ENCODE results near the gene KIR2DL1. TPM values are rescaled to one million over a fixed set of nuclear protein-coding genes. Genes with fewer than 3 reads are reported as not detected.
A peak's percentile ranks its signal among the peaks of the same experiment; 100 is the strongest.

Gene KIR2DL1
- total RNA-seq, 5 donors from 2014 or later (not counting 1 experiment from before 2014, with no cell fraction given), result 0.28 to 0.56 TPM; not detected in 3

- Mint-ChIP-seq H3K4me1 (peaks cover 11 to 20% (median 18%) of the 10 kb centered on the region in 3 donors), H3K36me3 (no peaks in the 10 kb centered on the region)
Measured at GRCh38 chr19:54791476-54791875, 21.9 kb downstream of the KIR2DL1 start.

DNA sequence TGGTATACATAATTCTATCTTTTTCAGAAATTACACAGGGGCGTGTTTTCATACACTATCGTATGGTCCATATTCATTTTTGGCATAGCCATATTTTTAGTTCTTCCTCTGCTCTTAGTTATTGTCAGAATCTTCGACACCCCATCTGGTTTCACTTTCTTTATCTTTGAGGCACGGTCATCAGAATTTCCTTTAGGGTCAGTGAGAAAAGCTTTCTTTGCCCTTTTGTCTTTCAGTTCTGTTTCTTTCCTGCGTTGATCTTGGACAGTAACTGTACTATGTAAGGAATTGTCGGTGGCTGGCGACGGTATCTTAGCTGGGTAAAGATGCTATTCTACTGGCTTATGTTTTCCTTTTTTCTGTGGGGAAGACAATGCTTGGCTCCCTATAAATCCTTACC is 23.2 kb downstream of the KIR2DL1 start:
- peak overlapping the region; percentile 21 to 38 for H3K4me3 ChIP-seq (ENCODE audit: control insufficient read depth in 1 of 2, extremely low read depth in 1 of 2, low read length in 1 of 2)
- ATAC-seq (replicated peaks in 1 of 4), result no peak
- Mint-ChIP-seq H3K27me3 (peaks cover 20 to 21% of the 10 kb centered on the region in 2 donors), H3K4me1 (peaks cover 11 to 20% (median 18%) of the 10 kb centered on the region in 3 donors), H3K36me3 (no peaks in the 10 kb centered on the region), H3K9me3 (no peaks in the 10 kb centered on the region), H3K27ac (peak overlapping the region; percentile 6 to 53), H3K4me3 (peak overlapping the region; percentile 71 to 78 (median 77))
- no peaks in the 10 kb centered on the region for H3K9me3 ChIP-seq
- no peaks in the 10 kb centered on the region for H3K4me1 ChIP-seq (ENCODE audit: control insufficient read depth in 1 of 2, extremely low read depth in 1 of 2, insufficient read depth in 2 of 2, low read length in 2 of 2)
- H3K27me3 ChIP-seq (replicated peaks in 1 of 2; ENCODE audit: control insufficient read depth in 2 of 2, extremely low read depth in 1 of 2, insufficient read depth in 2 of 2, low read length in 1 of 2), result peaks cover 0 to 6% of the 10 kb centered on the region in 2 experiments
- peak overlapping the region; percentile 36 for H3K27ac ChIP-seq (ENCODE audit: low read length)
- 53% methylated on average over 3 of the region's 8 CpGs for WGBS (ENCODE audit: insufficient coverage)
- no peaks in the 10 kb centered on the region for H3K36me3 ChIP-seq (ENCODE audit: control insufficient read depth in 2 of 2, extremely low read depth in 1 of 2, insufficient read depth in 1 of 2, low read length in 1 of 2)
- POLR2A ChIA-PET, result no interaction called here
- DNase-seq, result peak in 1 of 35 experiments; percentile 18
- CTCF ChIA-PET, result no interaction called here

More at GRCh38 chr19:54791476-54791875, 21.9 kb downstream of the KIR2DL1 start:
- ChIA-PET POLR2A (no interaction called here), CTCF (no interaction called here)
- no peaks in the 10 kb centered on the region for H3K36me3 ChIP-seq (ENCODE audit: control insufficient read depth in 2 of 2, extremely low read depth in 1 of 2, insufficient read depth in 1 of 2, low read length in 1 of 2)
- no peak overlapping the region for H3K4me3 Mint-ChIP-seq
- no peak overlapping the region for H3K27ac Mint-ChIP-seq
- H3K4me1 ChIP-seq (ENCODE audit: control insufficient read depth in 1 of 2, extremely low read depth in 1 of 2, insufficient read depth in 2 of 2, low read length in 2 of 2), result no peaks in the 10 kb centered on the region
- H3K9me3 Mint-ChIP-seq, result no peaks in the 10 kb centered on the region
- no peak overlapping the region for H3K4me3 ChIP-seq (ENCODE audit: control insufficient read depth in 1 of 2, extremely low read depth in 1 of 2, low read length in 1 of 2)
- no peak overlapping the region for H3K27ac ChIP-seq (ENCODE audit: low read length)
- no peak for DNase-seq
- ATAC-seq (replicated peaks in 1 of 4), result no peak
- H3K27me3 ChIP-seq (replicated peaks in 1 of 2; ENCODE audit: control insufficient read depth in 2 of 2, extremely low read depth in 1 of 2, insufficient read depth in 2 of 2, low read length in 1 of 2), result peaks cover 0 to 6% of the 10 kb centered on the region in 2 experiments
- H3K27me3 Mint-ChIP-seq, result peaks cover 14 to 20% of the 10 kb centered on the region in 2 donors
- 95% methylated on average over 4 of the region's 6 CpGs for WGBS (ENCODE audit: insufficient coverage)
- no peaks in the 10 kb centered on the region for H3K9me3 ChIP-seq

DNA sequence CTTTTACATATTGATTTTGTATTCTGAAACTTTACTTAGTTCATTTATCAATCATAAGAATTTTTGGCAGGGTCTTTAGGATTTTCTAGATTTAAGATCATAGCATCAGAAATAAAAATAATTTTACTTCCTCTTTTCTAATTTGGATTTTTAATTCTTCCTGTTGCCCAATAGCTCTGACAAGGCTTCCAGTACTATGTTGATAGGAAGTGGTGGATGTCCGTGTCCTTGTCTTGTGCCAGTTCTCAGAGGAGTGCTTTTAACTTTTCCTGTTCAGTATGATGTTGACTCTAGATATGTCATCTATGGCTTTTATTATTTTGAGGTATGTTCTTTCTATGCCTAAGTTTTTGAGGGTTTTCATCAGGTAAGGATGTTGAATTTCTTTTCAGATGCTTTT is 26.2 kb downstream of the KIR2DL1 start:
- ATAC-seq (replicated peaks in 1 of 4) (no peak), DNase-seq (no peak)
- H3K4me3 Mint-ChIP-seq, result no peak overlapping the region
- no peak overlapping the region for H3K4me3 ChIP-seq (ENCODE audit: control insufficient read depth in 1 of 2, extremely low read depth in 1 of 2, low read length in 1 of 2)
- peaks cover 11 to 20% (median 18%) of the 10 kb centered on the region in 3 donors for H3K4me1 Mint-ChIP-seq
- no peak overlapping the region for H3K27ac Mint-ChIP-seq
- CTCF ChIA-PET, result no interaction called here
- H3K9me3 Mint-ChIP-seq, result peaks cover 0 to 5% (median 5%) of the 10 kb centered on the region in 3 donors
- POLR2A ChIA-PET, result no interaction called here
- H3K4me1 ChIP-seq (ENCODE audit: control insufficient read depth in 1 of 2, extremely low read depth in 1 of 2, insufficient read depth in 2 of 2, low read length in 2 of 2), result no peaks in the 10 kb centered on the region
- peaks cover 26 to 28% of the 10 kb centered on the region in 2 donors for H3K27me3 Mint-ChIP-seq
- H3K9me3 ChIP-seq, result no peaks in the 10 kb centered on the region
- no peaks in the 10 kb centered on the region for H3K36me3 ChIP-seq (ENCODE audit: control insufficient read depth in 2 of 2, extremely low read depth in 1 of 2, insufficient read depth in 1 of 2, low read length in 1 of 2)
- H3K36me3 Mint-ChIP-seq, result no peaks in the 10 kb centered on the region
- WGBS (ENCODE audit: insufficient coverage), result no CpG with 5 or more reads among the region's 1 CpG
- H3K27ac ChIP-seq (ENCODE audit: low read length), result no peak overlapping the region
- peaks cover 0 to 6% of the 10 kb centered on the region in 2 experiments for H3K27me3 ChIP-seq (replicated peaks in 1 of 2; ENCODE audit: control insufficient read depth in 2 of 2, extremely low read depth in 1 of 2, insufficient read depth in 2 of 2, low read length in 1 of 2)

DNA sequence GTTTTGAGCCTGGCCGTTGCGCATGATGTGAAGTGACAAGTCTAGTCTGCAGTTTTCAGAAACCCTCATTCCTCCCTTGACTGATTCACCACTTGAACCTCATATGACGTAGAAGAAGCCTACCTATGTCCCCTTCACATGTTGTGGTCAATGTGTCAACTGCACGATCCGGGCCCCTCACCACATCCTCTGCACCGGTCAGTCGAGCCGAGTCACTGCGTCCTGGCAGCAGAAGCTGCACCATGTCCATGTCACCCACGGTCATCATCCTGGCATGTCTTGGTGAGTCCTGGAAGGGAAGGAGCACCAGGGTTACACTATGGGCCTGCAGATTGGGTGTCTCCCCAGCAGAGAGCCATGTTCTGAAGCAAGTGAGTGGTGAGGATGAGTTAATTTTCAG is 33.8 kb downstream of the KIR2DL1 start, which contains the start of gene KIR2DL4:
TSS of gene KIR2DL4 (plus strand) at position 201 of the 400 bp plus-strand sequence. CDS start at position 243, 42 bp downstream.
- Mint-ChIP-seq H3K9me3 (peaks cover 3 to 5% (median 5%) of the 10 kb centered on the region in 3 donors), H3K36me3 (no peaks in the 10 kb centered on the region), H3K27ac (no peak within 1 kb of the TSS), H3K27me3 (peaks cover 17 to 25% of the 10 kb centered on the region in 2 donors), H3K4me3 (no peak within 1 kb of the TSS), H3K4me1 (no peaks in the 10 kb centered on the region)
- Histone ChIP-seq H3K36me3 (ENCODE audit: control insufficient read depth in 2 of 2, extremely low read depth in 1 of 2, insufficient read depth in 1 of 2, low read length in 1 of 2) (no peaks in the 10 kb centered on the region), H3K27ac (ENCODE audit: low read length) (no peak within 1 kb of the TSS), H3K4me3 (ENCODE audit: control insufficient read depth in 1 of 2, extremely low read depth in 1 of 2, low read length in 1 of 2) (no peak within 1 kb of the TSS), H3K27me3 (replicated peaks in 1 of 2; ENCODE audit: control insufficient read depth in 2 of 2, extremely low read depth in 1 of 2, insufficient read depth in 2 of 2, low read length in 1 of 2) (peaks cover 0 to 12% of the 10 kb centered on the region in 2 experiments), H3K9me3 (no peaks in the 10 kb centered on the region), H3K4me1 (ENCODE audit: control insufficient read depth in 1 of 2, extremely low read depth in 1 of 2, insufficient read depth in 2 of 2, low read length in 2 of 2) (no peaks in the 10 kb centered on the region)
- ATAC-seq (replicated peaks in 1 of 4), result no peak
- 79% methylated on average over 3 of the region's 10 CpGs for WGBS (ENCODE audit: insufficient coverage)
- DNase-seq, result peak in 7 of 35 experiments; percentile 4 to 36 (median 14)
- ChIA-PET CTCF (no interaction called here), POLR2A (no interaction called here)

DNA sequence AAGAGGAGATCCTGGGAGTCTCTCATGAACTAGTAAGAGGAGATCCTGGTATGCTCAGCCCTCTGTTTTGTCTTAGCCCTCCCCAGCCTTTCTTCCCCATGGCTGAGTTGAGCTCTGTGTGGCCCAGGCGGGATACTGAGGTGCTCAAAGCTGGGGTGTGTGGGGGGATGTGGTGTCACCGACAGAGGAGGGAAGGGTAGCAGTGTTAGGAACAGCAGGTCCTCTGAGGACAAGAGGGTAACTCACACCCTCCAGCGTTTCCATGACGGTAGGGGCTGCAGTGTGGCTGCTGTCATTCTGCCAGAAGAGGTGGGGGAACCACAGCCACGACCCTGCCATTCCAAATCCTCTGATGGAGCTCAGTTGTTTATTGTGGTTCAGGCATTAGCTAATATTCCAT is 34.5 kb downstream of the KIR2DL1 start:
- ATAC-seq (replicated peaks in 1 of 4), result no peak
- CTCF ChIA-PET, result no interaction called here
- POLR2A ChIA-PET, result no interaction called here

GRCh38 chr19:54804571-54804970 is 35.0 kb downstream of the KIR2DL1 start:
- H3K4me1 ChIP-seq (ENCODE audit: control insufficient read depth in 1 of 2, extremely low read depth in 1 of 2, insufficient read depth in 2 of 2, low read length in 2 of 2), result no peaks in the 10 kb centered on the region
- ChIA-PET POLR2A (no interaction called here), CTCF (no interaction called here)
- peaks cover 0 to 12% of the 10 kb centered on the region in 2 experiments for H3K27me3 ChIP-seq (replicated peaks in 1 of 2; ENCODE audit: control insufficient read depth in 2 of 2, extremely low read depth in 1 of 2, insufficient read depth in 2 of 2, low read length in 1 of 2)
- 89% methylated on average over 7 of the region's 10 CpGs for WGBS (ENCODE audit: insufficient coverage)
- H3K36me3 ChIP-seq (ENCODE audit: control insufficient read depth in 2 of 2, extremely low read depth in 1 of 2, insufficient read depth in 1 of 2, low read length in 1 of 2), result no peaks in the 10 kb centered on the region
- peaks cover under 1 to 3% (median under 1%) of the 10 kb centered on the region in 3 donors for H3K9me3 Mint-ChIP-seq
- no peaks in the 10 kb centered on the region for H3K36me3 Mint-ChIP-seq
- H3K4me3 Mint-ChIP-seq, result no peak overlapping the region
- DNase-seq (no peak), ATAC-seq (replicated peaks in 1 of 4) (no peak)
- peaks cover 12 to 22% of the 10 kb centered on the region in 2 donors for H3K27me3 Mint-ChIP-seq
- H3K4me3 ChIP-seq (ENCODE audit: control insufficient read depth in 1 of 2, extremely low read depth in 1 of 2, low read length in 1 of 2), result no peak overlapping the region
- H3K4me1 Mint-ChIP-seq, result no peaks in the 10 kb centered on the region
- no peak overlapping the region for H3K27ac ChIP-seq (ENCODE audit: low read length)
- no peaks in the 10 kb centered on the region for H3K9me3 ChIP-seq
- no peak overlapping the region for H3K27ac Mint-ChIP-seq

More for the DNA sequence above, 34.5 kb downstream of the KIR2DL1 start:
- H3K27me3 Mint-ChIP-seq, result peaks cover 14 to 27% of the 10 kb centered on the region in 2 donors
- no peak overlapping the region for H3K4me3 ChIP-seq (ENCODE audit: control insufficient read depth in 1 of 2, extremely low read depth in 1 of 2, low read length in 1 of 2)
- no peaks in the 10 kb centered on the region for H3K36me3 ChIP-seq (ENCODE audit: control insufficient read depth in 2 of 2, extremely low read depth in 1 of 2, insufficient read depth in 1 of 2, low read length in 1 of 2)
- H3K36me3 Mint-ChIP-seq, result no peaks in the 10 kb centered on the region
- DNase-seq, result peak in 1 of 35 experiments; percentile 7
- H3K27me3 ChIP-seq (replicated peaks in 1 of 2; ENCODE audit: control insufficient read depth in 2 of 2, extremely low read depth in 1 of 2, insufficient read depth in 2 of 2, low read length in 1 of 2), result peaks cover 0 to 12% of the 10 kb centered on the region in 2 experiments
- WGBS (ENCODE audit: insufficient coverage), result 66% methylated on average over 2 of the region's 5 CpGs
- H3K4me1 ChIP-seq (ENCODE audit: control insufficient read depth in 1 of 2, extremely low read depth in 1 of 2, insufficient read depth in 2 of 2, low read length in 2 of 2), result no peaks in the 10 kb centered on the region
- H3K4me1 Mint-ChIP-seq, result no peaks in the 10 kb centered on the region
- peaks cover 3 to 5% (median 5%) of the 10 kb centered on the region in 3 donors for H3K9me3 Mint-ChIP-seq
- H3K27ac Mint-ChIP-seq, result no peak overlapping the region
- no peak overlapping the region for H3K27ac ChIP-seq (ENCODE audit: low read length)
- no peaks in the 10 kb centered on the region for H3K9me3 ChIP-seq
- H3K4me3 Mint-ChIP-seq, result no peak overlapping the region

Data from T-cell (primary cell).